H1 (cell line): ENCODE results near the gene ATP5F1E. TPM values are rescaled to one million over a fixed set of nuclear protein-coding genes. Genes with fewer than 3 reads are reported as not detected.

ENCODE experiments used
- CTCF ChIA-PET: fragments of 300-600 bp; sonication (Branson Sonifier 250); formaldehyde crosslinking; loops from one replicate; lab custom pipeline; 2021; ENCODE audit not compliant: partially characterized antibody; lab: Charles Lee
- POLR2A ChIA-PET: fragments of 300-600 bp; sonication (Branson Sonifier 250); formaldehyde crosslinking; loops from one replicate; lab custom pipeline; 2021; ENCODE audit warnings: inconsistent platforms; ENCODE audit not compliant: partially characterized antibody; lab: Charles Lee
- DNase-seq, 2 experiments: peaks; one replicate each; pipeline versions ENCODE4 v3.0.0 to v3.0.0-alpha.2; 2010 to 2022; ENCODE audit warnings: low spot score in 2 of 2, low read depth in 1 of 2, mixed read lengths in 1 of 2
- FAIRE-seq: peaks from 2 replicates; lab custom pipeline; 2011; peaks lifted over from hg19 to GRCh38; lab: Jason Lieb, UNC
- H2AFZ ChIP-seq: 2 replicates; pipeline ENCODE4 v1.8.1; 2012; ENCODE audit warnings: low read length, inconsistent platforms
- H2AK5ac ChIP-seq: 2 replicates; pipeline ENCODE4 v1.6.1; 2013; ENCODE audit warnings: low read depth, low read length
- H2BK120ac ChIP-seq: replicated peaks from 2 replicates; pipeline ENCODE3; 2013; ENCODE audit warnings: low read depth, low read length, inconsistent platforms
- H2BK12ac ChIP-seq: 2 replicates; pipeline ENCODE4 v1.6.1; 2013; ENCODE audit warnings: low read depth, low read length
- H2BK15ac ChIP-seq: 2 replicates; pipeline ENCODE4 v1.6.1; 2013; ENCODE audit warnings: low read length
- H2BK20ac ChIP-seq: 2 replicates; pipeline ENCODE4 v1.6.1; 2013; ENCODE audit warnings: low read length
- H2BK5ac ChIP-seq: 2 replicates; pipeline ENCODE4 v1.6.1; 2013; ENCODE audit warnings: low read depth, low read length
- H3K14ac ChIP-seq: 2 replicates; pipeline ENCODE4 v1.6.1; 2013; ENCODE audit warnings: inconsistent platforms; ENCODE audit not compliant: insufficient read length
- H3K18ac ChIP-seq: 2 replicates; pipeline ENCODE4 v1.6.1; 2013; ENCODE audit warnings: low read length; ENCODE audit errors: extremely low read depth
- H3K23ac ChIP-seq: 2 replicates; pipeline ENCODE4 v1.6.1; 2013; ENCODE audit warnings: inconsistent platforms; ENCODE audit not compliant: insufficient read length
- H3K23me2 ChIP-seq: 2 replicates; pipeline ENCODE4 v1.6.1; 2013; ENCODE audit warnings: low read depth, low read length
- H3K27ac ChIP-seq: 2 replicates; pipeline ENCODE4 v1.6.1; 2011; ENCODE audit warnings: low read depth, low read length, inconsistent platforms
- H3K27me3 ChIP-seq, 4 experiments: replicated peaks in 1 of 4; 1 replicate in 1 of 4; 2 replicates in 3 of 4; pipeline versions ENCODE4 v1.6.1 to v1.8.1; 2011 to 2013; ENCODE audit warnings: low read length in 3 of 4, mild to moderate bottlenecking in 3 of 4, inconsistent platforms in 2 of 4, mixed read lengths in 2 of 4, moderate library complexity in 1 of 4; ENCODE audit not compliant: control insufficient read depth in 3 of 4, insufficient read depth in 3 of 4; ENCODE audit errors: extremely low read depth in 1 of 4
- H3K36me3 ChIP-seq, 4 experiments: 2 replicates each; pipeline versions ENCODE4 v1.6.1 to v1.8.1; 2011 to 2013; ENCODE audit warnings: mild to moderate bottlenecking in 4 of 4, low read length in 3 of 4, moderate library complexity in 2 of 4, control low read depth in 1 of 4, inconsistent platforms in 1 of 4; ENCODE audit not compliant: insufficient read depth in 4 of 4, control insufficient read depth in 2 of 4
- H3K4ac ChIP-seq: replicated peaks from 2 replicates; pipeline ENCODE3; 2013; ENCODE audit warnings: low read length, low read depth, mixed read lengths, inconsistent platforms; ENCODE audit not compliant: insufficient read length
- H3K4me1 ChIP-seq, 4 experiments: replicated peaks in 1 of 4; 1 replicate in 1 of 4; 2 replicates in 3 of 4; pipeline versions ENCODE4 v1.6.1 to v1.8.1; 2011 to 2013; ENCODE audit warnings: low read length in 3 of 4, inconsistent platforms in 2 of 4, mixed read lengths in 1 of 4; ENCODE audit not compliant: insufficient read depth in 4 of 4, control insufficient read depth in 3 of 4
- H3K4me2 ChIP-seq, 2 experiments: 2 replicates each; pipeline versions ENCODE4 v1.6.1 to v1.8.1; 2011 to 2013; ENCODE audit warnings: low read depth in 2 of 2, low read length in 2 of 2, control low read depth in 1 of 2, inconsistent platforms in 1 of 2, mild to moderate bottlenecking in 1 of 2; ENCODE audit not compliant: insufficient read depth in 1 of 2
- H3K4me3 ChIP-seq, 4 experiments: fragments of 200-600, 300-600 bp in 1 of 4; sonication (generic), shearing (Covaris generic), sonication (Bioruptor Twin) in 1 of 4; 2 replicates each; pipeline versions ENCODE4 v1.5.1 to v1.8.1; 2011 to 2016; ENCODE audit warnings: low read length in 4 of 4, low read depth in 3 of 4, control low read depth in 2 of 4, inconsistent platforms in 2 of 4, mild to moderate bottlenecking in 2 of 4, mixed read lengths in 1 of 4, moderate library complexity in 1 of 4; ENCODE audit not compliant: insufficient read depth in 2 of 4; ENCODE audit errors: extremely low read depth in 1 of 4
- H3K56ac ChIP-seq: replicated peaks from 2 replicates; pipeline ENCODE3; 2013; ENCODE audit warnings: low read depth, mild to moderate bottlenecking, mixed read lengths, low read length, inconsistent platforms; ENCODE audit not compliant: insufficient read length
- H3K79me1 ChIP-seq: 2 replicates; pipeline ENCODE4 v1.6.1; 2013; ENCODE audit warnings: low read depth, low read length, control low read depth
- H3K79me2 ChIP-seq, 2 experiments: 2 replicates each; pipeline versions ENCODE4 v1.6.1 to v1.8.1; 2012 to 2013; ENCODE audit warnings: low read length in 2 of 2, mild to moderate bottlenecking in 2 of 2, inconsistent platforms in 1 of 2; ENCODE audit not compliant: insufficient read depth in 2 of 2, control insufficient read depth in 1 of 2
- H3K9ac ChIP-seq, 4 experiments: replicated peaks in 1 of 4; 1 replicate in 1 of 4; 2 replicates in 3 of 4; pipeline versions ENCODE4 v1.6.1 to v1.8.1; 2011 to 2013; ENCODE audit warnings: low read depth in 3 of 4, low read length in 3 of 4, control low read depth in 2 of 4, mild to moderate bottlenecking in 2 of 4, moderate library complexity in 2 of 4, inconsistent platforms in 1 of 4; ENCODE audit errors: extremely low read depth in 1 of 4
- H3K9me3 ChIP-seq, 2 experiments: 2 replicates each; pipeline versions ENCODE4 v1.6.1 to v1.8.1; 2012 to 2013; ENCODE audit warnings: mild to moderate bottlenecking in 2 of 2, moderate library complexity in 2 of 2, control low read depth in 1 of 2, inconsistent platforms in 1 of 2, low read depth in 1 of 2, low read length in 1 of 2, mixed read lengths in 1 of 2; ENCODE audit not compliant: insufficient read depth in 2 of 2
- H4K20me1 ChIP-seq, 2 experiments: replicated peaks in 1 of 2; 2 replicates each; pipeline versions ENCODE3 to v1.8.1; 2011 to 2013; ENCODE audit warnings: inconsistent platforms in 2 of 2, low read length in 2 of 2, mild to moderate bottlenecking in 1 of 2; ENCODE audit not compliant: insufficient read depth in 2 of 2, control insufficient read depth in 1 of 2
- H4K5ac ChIP-seq: 2 replicates; pipeline ENCODE4 v1.6.1; 2013; ENCODE audit warnings: low read length, low read depth, mixed read lengths, inconsistent platforms; ENCODE audit not compliant: insufficient read length
- H4K8ac ChIP-seq: 2 replicates; pipeline ENCODE4 v1.8.0; 2013; ENCODE audit warnings: mild to moderate bottlenecking, moderate library complexity, low read length, inconsistent platforms; ENCODE audit not compliant: insufficient read depth; ENCODE audit errors: extremely low read depth
- H4K91ac ChIP-seq: replicated peaks from 2 replicates; pipeline ENCODE3; 2013; ENCODE audit warnings: low read length, mixed read lengths, inconsistent platforms; ENCODE audit not compliant: insufficient read length
- JUND ChIP-seq: IDR thresholded peaks from 2 replicates; pipeline ENCODE4 v1.6.1; 2011; ENCODE audit warnings: mild to moderate bottlenecking, improper control_type of control experiment, low read length
- WGBS, 2 experiments: shearing (Covaris generic) in 1 of 2; methylation state at CpG; one replicate each; pipeline versions ENCODE4 v1.1.6 to v1.1.7; 2013 to 2015; ENCODE audit warnings: low lambda C conversion rate in 2 of 2, mixed read lengths in 2 of 2, inconsistent platforms in 1 of 2, low coverage in 1 of 2, missing lambda C conversion rate in 1 of 2; ENCODE audit not compliant: insufficient replicate concordance in 2 of 2, insufficient coverage in 1 of 2, insufficient read length in 1 of 2; ENCODE audit errors: extremely low coverage in 1 of 2, missing lambda C conversion rate in 1 of 2; 5-methylcytosine and 5-hydroxymethylcytosine counted together
- polyA plus RNA-seq, 7 experiments: library from polyadenylated mRNA; depleted of rRNA in 3 of 7; stranded (reverse) in 5 of 7; unstranded in 2 of 7; fragments of >200 nt in 5 of 7; fragments of 200-250 nt in 2 of 7; gene quantifications; 1 replicate in 5 of 7; 2 replicates in 1 of 7; 4 replicates in 1 of 7; pipeline versions ENCODE4 v1.2.1 to v1.2.3, GENCODE V29; 2011 to 2013; ENCODE audit warnings: missing spikeins in 2 of 7, mixed read lengths in 2 of 7
- total RNA-seq: library from RNA; stranded (reverse); fragmentation: NEBNext Ultra II Directional; extraction: Animal tissue kit (Norgen Biotek cat#: 25700); gene quantifications from 2 replicates; pipeline ENCODE4 v1.2.1, GENCODE V29; 2021
- TF ChIP-seq, protein P1 (sequence below), 3 experiments: IDR thresholded peaks; 1 replicate in 2 of 3; 2 replicates in 1 of 3; pipeline versions ENCODE4 v1.5.1 to v1.6.1; 2011; ENCODE audit warnings: low read length in 3 of 3, mild to moderate bottlenecking in 3 of 3, inconsistent platforms in 2 of 3, low read depth in 1 of 3, moderate library complexity in 1 of 3; ENCODE audit not compliant: insufficient read depth in 1 of 3; ENCODE audit errors: control extremely low read depth in 1 of 3

Gene ATP5F1E
- total and polyA plus RNA-seq, 2 of the 8 experiments (the other 6 are each of a cell fraction or from before 2014, with no cell fraction given) = 15.7 to 47.8 TPM

DNA sequence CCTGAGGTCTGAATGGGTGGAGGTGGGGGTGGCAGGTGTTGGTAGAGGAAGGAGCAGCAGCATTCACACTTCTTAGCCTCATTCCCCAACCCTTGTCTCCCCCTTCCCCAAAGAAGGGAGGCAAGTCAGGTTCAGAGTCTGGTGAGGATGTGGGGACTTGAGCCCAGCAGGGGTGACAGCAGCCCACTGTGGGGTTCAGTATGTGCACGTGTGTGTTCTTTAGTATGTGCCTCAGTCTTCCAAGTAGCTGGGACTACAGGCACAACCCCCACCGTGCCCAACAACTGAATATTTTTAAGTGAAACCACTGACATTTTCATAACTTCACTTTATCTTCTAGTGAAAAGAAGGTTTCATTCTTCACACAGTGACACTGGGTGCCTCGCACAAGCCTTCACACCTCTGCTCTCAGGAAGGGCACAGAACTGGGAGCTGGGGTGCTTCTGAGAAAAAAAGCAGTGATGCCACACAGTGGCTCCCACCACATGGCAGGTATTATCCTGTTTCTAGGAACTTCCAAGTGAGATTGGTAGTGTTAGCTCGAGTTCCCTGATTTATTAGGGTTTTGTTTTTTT, 43.9 kb upstream of the ATP5F1E start:
- Histone ChIP-seq H3K79me2 (no peaks in the 10 kb centered on the region), H3K27ac (no peak overlapping the region), H3K4me2 (no peak overlapping the region), H2AK5ac (no peak overlapping the region), H3K4me3 (no peak overlapping the region), H4K91ac (no peak overlapping the region), H2BK12ac (no peak overlapping the region), H4K5ac (no peak overlapping the region), H2AFZ (no peak overlapping the region), H3K27me3 (no peaks in the 10 kb centered on the region; a peak in 2 of 7 replicates), H2BK5ac (no peak overlapping the region), H3K9ac (no peak overlapping the region), H3K79me1 (no peaks in the 10 kb centered on the region), H2BK120ac (no peak overlapping the region), H3K9me3 (no peaks in the 10 kb centered on the region), H3K23me2 (0 out of 2 replicates have a peak, but pooled peaks cover 2% of the 10 kb centered on the region), H3K18ac (no peak overlapping the region), H3K4me1 (no peaks in the 10 kb centered on the region), H3K14ac (no peak overlapping the region), H3K4ac (no peak overlapping the region), H2BK20ac (no peak overlapping the region), H2BK15ac (no peak overlapping the region), H4K20me1 (no peaks in the 10 kb centered on the region), H4K8ac (no peak overlapping the region), H3K36me3 (no peaks in the 10 kb centered on the region), H3K56ac (no peak overlapping the region), H3K23ac (no peak overlapping the region)
- TF ChIP-seq, protein P1, sequence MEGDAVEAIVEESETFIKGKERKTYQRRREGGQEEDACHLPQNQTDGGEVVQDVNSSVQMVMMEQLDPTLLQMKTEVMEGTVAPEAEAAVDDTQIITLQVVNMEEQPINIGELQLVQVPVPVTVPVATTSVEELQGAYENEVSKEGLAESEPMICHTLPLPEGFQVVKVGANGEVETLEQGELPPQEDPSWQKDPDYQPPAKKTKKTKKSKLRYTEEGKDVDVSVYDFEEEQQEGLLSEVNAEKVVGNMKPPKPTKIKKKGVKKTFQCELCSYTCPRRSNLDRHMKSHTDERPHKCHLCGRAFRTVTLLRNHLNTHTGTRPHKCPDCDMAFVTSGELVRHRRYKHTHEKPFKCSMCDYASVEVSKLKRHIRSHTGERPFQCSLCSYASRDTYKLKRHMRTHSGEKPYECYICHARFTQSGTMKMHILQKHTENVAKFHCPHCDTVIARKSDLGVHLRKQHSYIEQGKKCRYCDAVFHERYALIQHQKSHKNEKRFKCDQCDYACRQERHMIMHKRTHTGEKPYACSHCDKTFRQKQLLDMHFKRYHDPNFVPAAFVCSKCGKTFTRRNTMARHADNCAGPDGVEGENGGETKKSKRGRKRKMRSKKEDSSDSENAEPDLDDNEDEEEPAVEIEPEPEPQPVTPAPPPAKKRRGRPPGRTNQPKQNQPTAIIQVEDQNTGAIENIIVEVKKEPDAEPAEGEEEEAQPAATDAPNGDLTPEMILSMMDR (IDR thresholded peaks at IDR 0.05; ENCODE audit: control extremely low read depth in 1 of 3, insufficient read depth in 1 of 3, low read depth in 1 of 3, low read length in 3 of 3) = no peak
- no peak for TF ChIP-seq JUND
- WGBS, 2 experiments = 85% methylated on average over 4 of the region's 4 CpGs; no CpG with 5 or more reads in 1 of the 2 experiments
- CTCF ChIA-PET = interaction anchor here (0.6 to 1.5 kb wide), 4 partner anchors 9 to 119 kb away, joined by 3 to 4 read pairs (median 3); no protein-coding TSS in a partner anchor
- POLR2A ChIA-PET = no interaction called here
- DNase-seq (no peak), FAIRE-seq (no peak)
